Naive thymus-derived CD8-positive, alpha-beta T cell (primary cell): ENCODE measurements around the gene PHF5A. TPM values are rescaled to one million over a fixed set of nuclear protein-coding genes. Genes with fewer than 3 reads are reported as not detected.
A peak's percentile ranks its signal among the peaks of the same experiment; 100 is the strongest.
"Not testable (repeated sequence)": the region's sequence is repeated elsewhere in the genome, so short reads cannot be mapped to it uniquely, and the experiment has no call there.

Source experiments
- ATAC-seq, 2 donors: fragments of 150-1000 bp; cut with Tn5 transposase in 1 of 2; sonication (Bioruptor Pico), chemical (Tn5 transposase) in 1 of 2; 1 replicate in 1 of 2; 2 replicates in 1 of 2; pipeline ENCODE4 v1.10.0; 2021; ENCODE audit warnings: mild to moderate bottlenecking in 2 of 2, moderate library complexity in 2 of 2
- POLR2A ChIA-PET: fragments of 350-600 bp; sonication (Branson Sonifier 250); formaldehyde crosslinking; loops from one replicate; lab custom pipeline; 2021; ENCODE audit warnings: antibody characterized with exemption; lab: Charles Lee
- DNase-seq, 10 donors: peaks; one replicate each; pipeline versions ENCODE4 v3.0.0 to v3.0.0-alpha.2; 2020 to 2022
- H3K27ac Mint-ChIP-seq, 10 donors: one replicate each; pipeline ENCODE4 v1.8.0; 2020 to 2022; ENCODE audit warnings: mild to moderate bottlenecking in 10 of 10, mixed read lengths in 10 of 10, moderate library complexity in 4 of 10, inconsistent platforms in 1 of 10
- H3K27me3 Mint-ChIP-seq, 5 donors: one replicate each; pipeline ENCODE4 v1.8.0; 2021 to 2022; ENCODE audit warnings: mixed read lengths in 5 of 5
- H3K36me3 Mint-ChIP-seq, 3 donors: one replicate each; pipeline ENCODE4 v1.8.0; 2020 to 2022; ENCODE audit warnings: mixed read lengths in 3 of 3, mild to moderate bottlenecking in 2 of 3, inconsistent platforms in 1 of 3
- H3K4me1 Mint-ChIP-seq, 4 donors: one replicate each; pipeline ENCODE4 v1.8.0; 2021 to 2022; ENCODE audit warnings: mixed read lengths in 4 of 4
- H3K4me3 Mint-ChIP-seq, 10 donors: one replicate each; pipeline ENCODE4 v1.8.0; 2020 to 2022; ENCODE audit warnings: mild to moderate bottlenecking in 10 of 10, mixed read lengths in 10 of 10, moderate library complexity in 6 of 10, inconsistent platforms in 1 of 10
- H3K9me3 Mint-ChIP-seq, 9 donors: one replicate each; pipeline ENCODE4 v1.8.0; 2020 to 2022; ENCODE audit warnings: mixed read lengths in 9 of 9, mild to moderate bottlenecking in 3 of 9, inconsistent platforms in 1 of 9, moderate library complexity in 1 of 9
- polyA plus RNA-seq, 3 donors: library from polyadenylated mRNA; unstranded; fragments of 300-500 nt; fragmentation: Illumina TruSeq; gene quantifications; one replicate each; pipeline ENCODE4 v1.2.3, GENCODE V29; 2021
- total RNA-seq, 8 experiments: library from RNA in 2 of 8; stranded (reverse) in 2 of 8; gene quantifications; one replicate each; pipeline ENCODE4 v1.2.3 and lab custom pipeline; 2021 to 2026

Gene PHF5A
- total and polyA plus RNA-seq, 5 experiments from 2014 or later: 17.2 to 35.8 (median 21.4) TPM

- Mint-ChIP-seq H3K4me1 (peaks cover 0 to 28% (median 13%) of the 10 kb centered on the region in 4 donors), H3K36me3 (peaks cover 0 to 85% (median 14%) of the 10 kb centered on the region in 3 donors), H3K27me3 (no peaks in the 10 kb centered on the region), H3K9me3 (no peaks in the 10 kb centered on the region), H3K27ac (peak overlapping the region in 1 of 10 donors; percentile 48), H3K4me3 (no peak overlapping the region)
- POLR2A ChIA-PET: interaction anchor here (1.2 to 3.0 kb wide), 2 partner anchors 15 to 17 kb away, joined by 3 to 17 read pairs; partner anchors contain the start of gene TOB2
- ATAC-seq (no peak), DNase-seq (no peak)
Observed at GRCh38 chr22:41461901-41462300, 6.6 kb downstream of the PHF5A start.

- H3K4me1 Mint-ChIP-seq: peaks cover 0 to 18% (median 12%) of the 10 kb centered on the region in 4 donors
- ATAC-seq, H3K27me3 Mint-ChIP-seq, DNase-seq, H3K9me3 Mint-ChIP-seq, H3K4me3 Mint-ChIP-seq, H3K27ac Mint-ChIP-seq: not testable (repeated sequence)
- H3K36me3 Mint-ChIP-seq: peaks cover 0 to 70% (median 13%) of the 10 kb centered on the region in 3 donors
- POLR2A ChIA-PET: interaction anchor here (0.7 to 3.2 kb wide), 3 partner anchors 9 to 48 kb away, joined by 3 to 11 read pairs (median 4); partner anchors contain the start of genes ACO2 and PHF5A
Observed at GRCh38 chr22:41460071-41460470, 8.4 kb downstream of the PHF5A start.

GRCh38 chr22:41459431-41459830, 9.1 kb downstream of the PHF5A start:
- DNase-seq: no peak
- no peaks in the 10 kb centered on the region for H3K27me3 Mint-ChIP-seq
- peaks cover 0 to 64% (median 8%) of the 10 kb centered on the region in 3 donors for H3K36me3 Mint-ChIP-seq
- H3K4me1 Mint-ChIP-seq: peaks cover 0 to 12% (median 9%) of the 10 kb centered on the region in 4 donors
- no peak overlapping the region for H3K27ac Mint-ChIP-seq
- POLR2A ChIA-PET: interaction anchor here (0.7 to 3.2 kb wide), 3 partner anchors 9 to 151 kb away, joined by 3 to 11 read pairs (median 3); partner anchors contain the start of genes ACO2 and PHF5A
- no peak for ATAC-seq
- H3K9me3 Mint-ChIP-seq: no peaks in the 10 kb centered on the region
- no peak overlapping the region for H3K4me3 Mint-ChIP-seq

DNA sequence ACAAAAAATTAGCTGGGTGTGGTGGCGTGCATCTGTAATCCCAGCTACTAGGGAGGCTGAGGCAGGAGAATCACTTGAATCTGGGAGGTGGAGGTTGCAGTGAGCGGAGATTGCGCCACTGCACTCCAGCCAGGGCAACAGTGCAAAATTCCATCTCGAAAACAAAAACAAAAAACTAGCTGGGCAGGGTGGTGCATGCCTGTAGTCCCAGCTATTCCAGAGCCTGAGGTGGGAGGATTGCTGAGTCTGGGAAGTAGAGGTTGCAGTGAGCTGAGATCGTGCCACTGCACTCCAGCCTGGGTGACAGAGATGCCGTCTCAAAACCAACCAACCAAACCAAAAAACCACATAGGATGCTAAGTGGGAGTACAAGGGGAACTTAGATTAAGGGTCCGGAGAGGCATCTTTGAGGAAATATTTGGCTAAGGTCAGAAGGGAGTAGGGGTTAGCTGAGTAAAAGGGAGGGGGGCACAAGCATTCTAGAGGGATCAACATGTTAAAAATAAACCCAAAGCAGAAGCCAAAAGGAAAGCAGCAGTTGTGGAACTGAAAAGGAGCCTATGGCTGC, 10.2 kb downstream of the PHF5A start:
- peaks cover 0 to 52% (median 2%) of the 10 kb centered on the region in 3 donors for H3K36me3 Mint-ChIP-seq
- peaks cover under 1 to 7% (median 5%) of the 10 kb centered on the region in 4 donors for H3K4me1 Mint-ChIP-seq
- no peaks in the 10 kb centered on the region for H3K27me3 Mint-ChIP-seq
- POLR2A ChIA-PET: interaction anchor here (1.4 to 3.2 kb wide), 3 partner anchors 10 to 12 kb away, joined by 3 to 11 read pairs (median 6); partner anchors contain the start of genes ACO2, PHF5A and TOB2
- no peak for DNase-seq
- H3K9me3 Mint-ChIP-seq: no peaks in the 10 kb centered on the region
- peak overlapping the region in 8 of 10 donors; percentile 44 to 82 (median 56) for H3K27ac Mint-ChIP-seq
- no peak for ATAC-seq
- H3K4me3 Mint-ChIP-seq: no peak overlapping the region

DNA sequence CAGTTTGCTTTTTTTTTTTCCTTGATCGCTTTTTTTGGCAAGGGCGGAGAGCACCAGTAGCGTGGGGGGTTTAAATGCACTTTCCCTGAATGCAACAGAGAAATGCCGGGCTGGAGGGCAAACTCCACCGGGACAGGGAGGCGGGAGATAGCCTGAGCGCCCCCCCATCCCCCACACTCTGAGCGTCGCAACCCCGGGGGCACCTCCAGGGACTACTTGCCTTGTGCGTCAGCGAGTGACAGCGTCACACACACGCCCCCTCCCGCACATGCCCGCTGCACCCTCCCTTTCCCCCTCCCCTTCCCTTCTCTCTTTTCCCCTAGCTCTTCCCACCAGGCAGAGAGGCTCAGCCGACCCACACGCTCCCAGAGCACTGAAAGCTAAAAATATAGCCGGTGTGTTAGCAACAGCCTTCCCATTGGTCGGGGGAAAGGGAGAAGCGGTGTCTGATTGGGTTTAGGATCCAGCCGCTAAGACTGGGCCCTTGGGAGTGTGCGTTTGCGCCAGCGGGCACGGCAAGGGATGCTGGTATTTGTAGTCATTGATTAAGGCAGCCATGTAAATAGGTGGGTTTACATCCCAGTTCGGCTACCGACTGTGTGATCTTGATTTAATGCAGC, 20.2 kb downstream of the PHF5A start:
- ATAC-seq: peak; percentile 69 to 77
- no peaks in the 10 kb centered on the region for H3K27me3 Mint-ChIP-seq
- H3K9me3 Mint-ChIP-seq: no peaks in the 10 kb centered on the region
- peak; percentile 72 to 95 (median 90) for DNase-seq
- H3K36me3 Mint-ChIP-seq: no peaks in the 10 kb centered on the region
- peak overlapping the region; percentile 88 to 100 (median 94) for H3K4me3 Mint-ChIP-seq
- peak overlapping the region; percentile 95 to 100 (median 97) for H3K27ac Mint-ChIP-seq
- POLR2A ChIA-PET: interaction anchor here (0.5 to 6.4 kb wide), 17 partner anchors 10 to 920 kb away, joined by 3 to 216 read pairs (median 4); partner anchors contain the start of genes ACO2, CENPM, DESI1 and PHF5A
- peaks cover 20 to 30% (median 21%) of the 10 kb centered on the region in 4 donors for H3K4me1 Mint-ChIP-seq

DNA sequence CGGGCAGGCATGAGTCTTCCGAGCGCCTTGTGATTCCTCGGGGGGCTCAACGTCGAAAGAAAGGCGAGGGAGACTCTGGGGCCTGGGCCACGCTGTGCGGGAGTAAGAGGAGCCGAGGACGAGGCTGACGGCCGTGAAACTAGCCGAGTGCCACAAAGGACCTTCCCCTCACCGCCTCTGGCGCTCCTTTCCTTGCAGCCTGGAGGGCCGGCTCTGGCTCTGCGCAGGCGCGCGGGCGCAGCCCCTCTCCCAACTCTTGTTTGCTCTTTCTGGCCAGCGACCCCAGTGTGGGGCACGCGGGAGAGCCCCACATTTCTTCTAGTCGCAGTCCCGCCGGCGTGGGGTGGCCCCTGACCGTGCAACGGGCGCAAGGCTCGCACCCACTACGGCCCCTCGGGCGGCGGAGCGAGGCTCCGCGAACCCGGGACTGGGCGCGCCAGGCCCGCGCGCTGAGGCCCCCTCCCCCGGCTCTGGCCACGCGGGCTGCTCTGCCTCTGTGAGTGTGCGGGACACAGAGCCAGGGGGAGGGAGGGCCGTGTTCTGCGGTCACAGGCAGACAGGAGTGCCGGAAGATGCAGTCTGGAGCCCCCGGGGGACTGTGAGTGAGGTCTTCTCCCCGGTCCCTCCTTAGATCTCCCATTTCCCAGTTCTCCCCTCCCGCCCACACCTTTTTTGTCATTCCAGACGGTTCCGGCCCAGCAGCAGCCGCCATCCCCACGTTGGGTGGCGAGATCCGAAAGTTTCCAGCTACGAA, 20.9 kb downstream of the PHF5A start:
- Mint-ChIP-seq H3K4me1 (peaks cover 20 to 30% (median 27%) of the 10 kb centered on the region in 4 donors), H3K4me3 (peak overlapping the region; percentile 88 to 100 (median 94)), H3K27ac (peak overlapping the region; percentile 95 to 100 (median 97)), H3K36me3 (no peaks in the 10 kb centered on the region), H3K9me3 (no peaks in the 10 kb centered on the region), H3K27me3 (no peaks in the 10 kb centered on the region)
- POLR2A ChIA-PET: interaction anchor here (0.6 to 6.4 kb wide), 25 partner anchors 8 to 591 kb away, joined by 3 to 216 read pairs (median 6); partner anchors contain the start of genes ACO2, CCDC134, CENPM and DESI1
- ATAC-seq: peak; percentile 9 to 30
- DNase-seq: peak in 9 of 10 donors; percentile 26 to 76 (median 53)

DNA sequence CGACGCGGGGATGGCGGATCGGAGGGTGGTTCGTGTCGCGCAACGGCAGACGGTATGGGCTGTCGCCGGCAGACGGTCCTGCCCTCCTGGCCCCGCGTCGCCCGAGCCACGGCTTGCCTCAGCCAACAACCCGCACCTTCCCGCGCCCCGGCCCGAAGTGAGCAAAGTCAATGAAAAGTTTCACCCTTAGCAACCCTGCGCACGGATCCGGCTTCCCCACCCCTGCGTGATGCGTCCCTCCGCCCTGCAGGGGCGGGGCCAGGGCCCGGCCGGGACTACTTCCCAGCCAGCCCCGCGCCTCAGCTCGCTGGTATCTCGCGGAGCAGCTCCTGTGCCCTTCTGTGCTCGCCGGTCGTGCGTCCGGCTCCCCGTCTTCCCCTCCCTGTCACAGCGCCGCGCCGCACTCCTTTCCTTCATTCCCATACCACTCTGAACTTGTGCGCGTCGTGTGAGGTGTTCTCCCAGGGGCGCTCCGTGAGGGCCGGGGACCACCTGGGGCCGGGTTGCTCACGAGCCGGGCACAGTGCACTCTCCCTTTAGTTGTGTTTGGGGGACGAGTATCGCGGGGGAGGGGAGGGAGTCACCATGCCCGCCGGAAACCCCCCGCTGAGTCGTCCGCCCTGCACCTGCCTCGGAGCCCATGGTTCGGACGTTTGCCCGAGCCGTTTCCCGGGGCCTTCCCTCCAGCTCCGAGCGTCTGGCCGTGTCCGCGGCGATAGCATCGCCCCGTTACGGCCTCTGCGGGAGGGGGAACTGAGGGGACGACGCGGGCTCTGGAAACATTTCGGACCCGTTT, 21.7 kb downstream of the PHF5A start, which contains the start of gene TOB2:
TSS of gene TOB2 (minus strand) at position 163 of the 796 bp plus-strand sequence. CDS start 9,456 bp downstream, outside the sequence.
- Mint-ChIP-seq H3K27ac (peak within 1 kb of the TSS; percentile 92 to 100 (median 97)), H3K4me1 (peaks cover 21 to 35% (median 31%) of the 10 kb centered on the region in 4 donors), H3K36me3 (no peaks in the 10 kb centered on the region), H3K4me3 (peak within 1 kb of the TSS; percentile 88 to 100 (median 94)), H3K27me3 (no peaks in the 10 kb centered on the region), H3K9me3 (no peaks in the 10 kb centered on the region)
- DNase-seq (peak; percentile 90 to 96 (median 94)), ATAC-seq (peak; percentile 50 to 57)
- POLR2A ChIA-PET: interaction anchor here (0.8 to 6.4 kb wide), 25 partner anchors 9 to 633 kb away, joined by 3 to 216 read pairs (median 6); partner anchors contain the start of genes ACO2, CCDC134, DESI1 and EP300

GRCh38 chr22:41446057-41446501, 22.4 kb downstream of the PHF5A start:
- DNase-seq (peak in 4 of 10 donors; percentile 12 to 22 (median 18)), ATAC-seq (no peak)
- no peaks in the 10 kb centered on the region for H3K36me3 Mint-ChIP-seq
- peaks cover 21 to 37% (median 31%) of the 10 kb centered on the region in 4 donors for H3K4me1 Mint-ChIP-seq
- POLR2A ChIA-PET: interaction anchor here (0.8 to 6.4 kb wide), 26 partner anchors 9 to 634 kb away, joined by 3 to 216 read pairs (median 6); partner anchors contain the start of genes ACO2, CCDC134, DESI1 and EP300
- H3K4me3 Mint-ChIP-seq: peak overlapping the region; percentile 88 to 100 (median 94)
- peak overlapping the region; percentile 92 to 100 (median 97) for H3K27ac Mint-ChIP-seq
- no peaks in the 10 kb centered on the region for H3K27me3 Mint-ChIP-seq
- H3K9me3 Mint-ChIP-seq: no peaks in the 10 kb centered on the region

- no peaks in the 10 kb centered on the region for H3K36me3 Mint-ChIP-seq
- POLR2A ChIA-PET: interaction anchor here (0.6 to 6.4 kb wide), 15 partner anchors 8 to 1110 kb away, joined by 3 to 216 read pairs (median 11); partner anchors contain the start of genes ACO2, PHF5A, RANGAP1 and TEF
- DNase-seq (peak in 6 of 10 donors; percentile 30 to 58 (median 38)), ATAC-seq (no peak)
- H3K27ac Mint-ChIP-seq: peak overlapping the region; percentile 91 to 97 (median 95)
- peak overlapping the region; percentile 88 to 100 (median 94) for H3K4me3 Mint-ChIP-seq
- no peaks in the 10 kb centered on the region for H3K27me3 Mint-ChIP-seq
- H3K9me3 Mint-ChIP-seq: no peaks in the 10 kb centered on the region
- peaks cover 21 to 38% (median 31%) of the 10 kb centered on the region in 4 donors for H3K4me1 Mint-ChIP-seq
Observed at GRCh38 chr22:41445129-41446056, 23.1 kb downstream of the PHF5A start.
